ENCODE measurements around the gene TRAF7. TPM values are rescaled to one million over a fixed set of nuclear protein-coding genes. Genes with fewer than 3 reads are reported as not detected.

TRAF7 gene
- total RNA-seq, 1 donor from 2014 or later: 38.8 TPM

DNA sequence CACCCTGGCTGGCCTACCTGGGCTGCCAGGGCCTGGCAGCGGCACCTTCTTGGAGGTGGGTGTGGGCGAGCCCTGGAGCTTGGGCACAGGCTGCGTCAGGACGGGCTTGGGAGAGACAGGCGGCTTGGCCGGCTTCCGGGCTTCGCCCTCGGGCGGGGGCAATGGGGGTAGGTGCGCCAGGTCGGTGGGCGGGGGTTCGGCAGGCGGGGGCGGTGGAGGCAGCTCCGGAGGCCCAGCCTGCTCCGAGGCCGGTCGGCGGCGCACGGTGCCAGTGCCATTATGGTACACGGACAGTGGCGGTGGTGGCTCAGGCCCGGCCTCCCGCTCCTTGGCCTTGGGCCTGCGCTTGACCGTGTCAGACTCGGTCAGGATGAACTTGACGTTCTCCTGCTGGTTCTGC, 24.0 kb downstream of the TRAF7 start:
- Histone ChIP-seq H3K27me3 (no peaks in the 10 kb centered on the region), H3K36me3 (peaks cover 0 to 18% of the 10 kb centered on the region in 2 donors), H3K4me1 (peaks cover 6% of the 10 kb centered on the region), H3K27ac (no peak overlapping the region), H3K9me3 (no peaks in the 10 kb centered on the region), H3K4me3 (no peak overlapping the region)
- DNase-seq (ENCODE audit: extremely low spot score in 2 of 2): no peak
- intact Hi-C loops (cut with DNase I): no loop called here
- TF ChIP-seq POLR2AphosphoS5 (IDR thresholded peaks at IDR 0.05; ENCODE audit: insufficient read depth in 1 of 2, low read depth in 1 of 2) (no peak), POLR2A (IDR thresholded peaks at IDR 0.05) (no peak)
- TF ChIP-seq, protein P1, sequence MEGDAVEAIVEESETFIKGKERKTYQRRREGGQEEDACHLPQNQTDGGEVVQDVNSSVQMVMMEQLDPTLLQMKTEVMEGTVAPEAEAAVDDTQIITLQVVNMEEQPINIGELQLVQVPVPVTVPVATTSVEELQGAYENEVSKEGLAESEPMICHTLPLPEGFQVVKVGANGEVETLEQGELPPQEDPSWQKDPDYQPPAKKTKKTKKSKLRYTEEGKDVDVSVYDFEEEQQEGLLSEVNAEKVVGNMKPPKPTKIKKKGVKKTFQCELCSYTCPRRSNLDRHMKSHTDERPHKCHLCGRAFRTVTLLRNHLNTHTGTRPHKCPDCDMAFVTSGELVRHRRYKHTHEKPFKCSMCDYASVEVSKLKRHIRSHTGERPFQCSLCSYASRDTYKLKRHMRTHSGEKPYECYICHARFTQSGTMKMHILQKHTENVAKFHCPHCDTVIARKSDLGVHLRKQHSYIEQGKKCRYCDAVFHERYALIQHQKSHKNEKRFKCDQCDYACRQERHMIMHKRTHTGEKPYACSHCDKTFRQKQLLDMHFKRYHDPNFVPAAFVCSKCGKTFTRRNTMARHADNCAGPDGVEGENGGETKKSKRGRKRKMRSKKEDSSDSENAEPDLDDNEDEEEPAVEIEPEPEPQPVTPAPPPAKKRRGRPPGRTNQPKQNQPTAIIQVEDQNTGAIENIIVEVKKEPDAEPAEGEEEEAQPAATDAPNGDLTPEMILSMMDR (IDR thresholded peaks at IDR 0.05): no peak

DNA sequence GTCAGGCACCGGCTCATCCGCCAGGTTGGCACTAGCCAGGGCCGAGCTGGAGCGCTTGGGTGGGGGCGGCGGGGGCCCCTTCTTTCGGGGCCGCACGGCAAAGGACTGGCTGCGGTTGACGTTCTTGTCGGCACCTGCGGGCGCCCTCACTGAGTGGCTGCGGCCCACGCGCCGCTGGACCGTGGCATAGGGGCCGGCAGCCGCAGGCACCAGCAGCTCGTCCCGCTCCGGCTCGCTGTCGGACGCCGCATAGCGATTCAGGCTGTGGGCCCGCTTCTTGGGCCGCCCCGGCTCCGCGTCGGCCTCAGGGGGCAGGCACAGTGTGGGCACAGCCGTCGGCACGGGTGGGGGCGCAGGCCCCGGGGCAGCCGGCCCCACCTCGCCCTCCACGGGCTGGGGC, 24.9 kb downstream of the TRAF7 start:
- Histone ChIP-seq H3K4me1 (peaks cover 6% of the 10 kb centered on the region), H3K36me3 (peaks cover 0 to 11% of the 10 kb centered on the region in 2 donors), H3K27ac (no peak overlapping the region), H3K4me3 (no peak overlapping the region), H3K27me3 (no peaks in the 10 kb centered on the region), H3K9me3 (no peaks in the 10 kb centered on the region)
- DNase-seq (ENCODE audit: extremely low spot score in 2 of 2): no peak
- intact Hi-C loops (cut with DNase I): no loop called here
- TF ChIP-seq POLR2A (IDR thresholded peaks at IDR 0.05) (no peak), POLR2AphosphoS5 (IDR thresholded peaks at IDR 0.05; ENCODE audit: insufficient read depth in 1 of 2, low read depth in 1 of 2) (no peak)
- TF ChIP-seq, protein P1 (IDR thresholded peaks at IDR 0.05): no peak

- Histone ChIP-seq H3K4me3 (no peak overlapping the region), H3K27ac (no peak overlapping the region), H3K4me1 (peaks cover 6% of the 10 kb centered on the region), H3K27me3 (no peaks in the 10 kb centered on the region), H3K36me3 (peaks cover 0 to 4% of the 10 kb centered on the region in 2 donors), H3K9me3 (no peaks in the 10 kb centered on the region)
- intact Hi-C loops (cut with DNase I): no loop called here
- TF ChIP-seq POLR2AphosphoS5 (IDR thresholded peaks at IDR 0.05; ENCODE audit: insufficient read depth in 1 of 2, low read depth in 1 of 2) (no peak), POLR2A (IDR thresholded peaks at IDR 0.05) (no peak)
- TF ChIP-seq, protein P1 (IDR thresholded peaks at IDR 0.05): no peak
- no peak for DNase-seq (ENCODE audit: extremely low spot score in 2 of 2)
Observed at GRCh38 chr16:2180962-2181923, 25.7 kb downstream of the TRAF7 start.

- no peak overlapping the region for H3K4me3 ChIP-seq
- H3K36me3 ChIP-seq: no peaks in the 10 kb centered on the region
- H3K4me1 ChIP-seq: peaks cover 6% of the 10 kb centered on the region
- no peak overlapping the region for H3K27ac ChIP-seq
- DNase-seq (ENCODE audit: extremely low spot score in 2 of 2): no peak
- H3K9me3 ChIP-seq: no peaks in the 10 kb centered on the region
- H3K27me3 ChIP-seq: no peaks in the 10 kb centered on the region
- TF ChIP-seq, protein P1 (IDR thresholded peaks at IDR 0.05): no peak
- no peak for TF ChIP-seq POLR2AphosphoS5 (IDR thresholded peaks at IDR 0.05; ENCODE audit: insufficient read depth in 1 of 2, low read depth in 1 of 2)
- no peak for TF ChIP-seq POLR2A (IDR thresholded peaks at IDR 0.05)
- intact Hi-C loops (cut with DNase I): no loop called here
Observed at GRCh38 chr16:2181952-2182351, 26.4 kb downstream of the TRAF7 start.

DNA sequence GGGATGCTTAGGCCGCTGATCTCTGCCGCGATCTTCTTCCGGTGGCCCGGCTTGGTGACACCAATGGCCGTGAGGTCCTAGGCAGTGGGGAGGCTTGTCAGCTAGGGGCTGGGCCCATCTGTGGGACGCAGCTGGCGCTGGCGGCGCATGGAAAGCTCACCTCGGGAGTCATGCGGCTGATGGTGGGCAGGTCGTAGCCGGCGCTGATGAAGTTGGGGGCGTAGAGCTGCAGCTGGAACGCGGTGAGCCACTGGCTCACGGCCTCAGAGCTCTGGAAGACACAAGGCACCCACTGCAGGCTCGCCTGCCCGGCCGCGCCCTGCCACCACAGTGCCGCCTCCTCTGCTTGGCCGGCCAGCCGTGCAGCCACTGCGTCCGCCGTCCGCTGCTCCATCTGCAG, 28.1 kb downstream of the TRAF7 start:
- no peak for TF ChIP-seq POLR2AphosphoS5 (IDR thresholded peaks at IDR 0.05; ENCODE audit: insufficient read depth in 1 of 2, low read depth in 1 of 2)
- TF ChIP-seq, protein P1 (IDR thresholded peaks at IDR 0.05): no peak
- no peak for DNase-seq (ENCODE audit: extremely low spot score in 2 of 2)
- Histone ChIP-seq H3K36me3 (no peaks in the 10 kb centered on the region), H3K4me3 (no peak overlapping the region), H3K4me1 (peaks cover 6% of the 10 kb centered on the region), H3K27me3 (no peaks in the 10 kb centered on the region), H3K9me3 (no peaks in the 10 kb centered on the region), H3K27ac (no peak overlapping the region)
- intact Hi-C loops (cut with DNase I): no loop called here
